ENCODE measurements around the gene ACSL6.
A peak's percentile ranks its signal among the peaks of the same experiment; 100 is the strongest.

ACSL6 gene

GRCh38 chr5:132017738-132018625 is 6.5 kb upstream of the ACSL6 start:
- no peak for DNase-seq (ENCODE audit: low spot score)

DNA sequence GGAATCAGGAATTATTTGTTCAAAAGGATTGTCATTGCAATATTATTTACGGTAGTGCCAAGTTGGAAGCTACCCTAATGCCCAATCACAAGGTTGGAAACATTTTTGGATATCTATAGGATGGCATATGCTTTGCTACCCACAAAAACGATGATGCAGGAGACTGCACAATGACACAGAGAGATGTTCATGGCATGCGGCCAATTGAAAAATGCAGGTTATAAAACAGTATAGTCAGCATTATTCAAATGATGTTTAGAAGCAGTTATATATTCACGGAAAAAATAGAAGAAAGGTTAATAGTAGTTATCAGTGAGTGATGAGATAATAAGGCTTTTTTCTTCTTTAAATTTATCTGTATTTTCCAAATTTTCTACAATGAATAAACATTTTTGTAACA is 5.9 kb upstream of the ACSL6 start:
- no peak for DNase-seq (ENCODE audit: low spot score)

DNA sequence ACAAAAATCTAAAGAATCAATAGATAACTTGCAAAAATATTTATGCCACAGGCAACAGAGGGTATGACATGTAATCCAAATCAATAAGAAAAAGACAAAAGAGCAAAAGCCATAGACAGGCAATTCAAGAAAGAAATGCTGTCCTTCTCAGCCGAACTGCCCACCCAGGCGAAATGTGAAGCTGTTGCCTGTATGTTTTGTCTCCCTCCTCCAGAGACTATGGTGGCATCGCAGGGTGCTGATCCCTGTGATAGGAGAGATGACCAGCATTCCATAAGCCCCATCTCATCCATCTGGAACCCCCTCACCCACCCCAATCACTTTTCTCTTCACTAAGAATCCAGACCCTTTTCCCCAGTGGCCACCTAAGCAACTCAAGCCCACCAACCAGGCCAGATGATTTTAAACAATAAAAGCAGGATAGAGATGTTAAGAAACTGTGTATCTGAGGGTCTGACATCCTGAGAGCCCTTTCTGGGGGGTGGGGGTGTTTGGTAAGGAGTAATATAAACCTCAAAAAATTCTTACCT is 5.3 kb upstream of the ACSL6 start:
- DNase-seq (ENCODE audit: low spot score): no peak

GRCh38 chr5:132013711-132014110 is 2.3 kb upstream of the ACSL6 start:
- DNase-seq (ENCODE audit: low spot score): no peak

DNA sequence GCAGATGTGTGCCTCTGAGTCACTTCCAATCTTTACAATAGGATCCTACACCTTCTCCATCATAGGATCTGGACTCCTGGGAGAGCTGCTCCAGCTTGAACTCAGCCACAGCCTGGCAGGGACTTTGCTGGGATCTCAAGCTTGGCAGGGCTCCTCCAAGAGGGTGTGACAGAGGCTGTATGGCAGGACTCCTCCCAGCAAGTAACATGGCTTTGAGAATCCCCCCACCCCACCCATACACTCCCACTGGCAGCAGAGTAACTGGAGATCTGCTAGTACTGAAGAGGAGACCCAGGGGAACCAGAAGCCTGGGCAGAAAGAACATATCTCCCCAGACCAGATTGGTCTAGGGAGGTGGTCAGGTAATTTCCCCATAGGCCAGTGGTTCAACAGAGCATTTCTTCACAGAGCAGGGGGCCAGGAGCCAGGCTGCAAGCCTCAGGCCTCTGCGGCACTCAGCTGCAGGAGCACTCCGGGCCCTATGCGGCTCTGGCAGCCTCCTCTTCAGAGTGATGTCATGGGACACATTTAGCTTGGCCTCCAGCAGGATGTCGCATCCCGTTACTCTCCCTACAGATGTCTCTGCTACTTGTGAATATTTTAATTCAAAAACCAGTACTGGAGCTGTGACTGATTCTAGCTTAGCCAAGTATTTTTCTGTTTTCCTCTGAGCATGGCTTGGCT is 1.7 kb upstream of the ACSL6 start:
- no peak for DNase-seq (ENCODE audit: low spot score)

- DNase-seq (ENCODE audit: low spot score): no peak
These were observed 1.0 kb upstream of the ACSL6 start for GRCh38 chr5:132012371-132013005.

DNA sequence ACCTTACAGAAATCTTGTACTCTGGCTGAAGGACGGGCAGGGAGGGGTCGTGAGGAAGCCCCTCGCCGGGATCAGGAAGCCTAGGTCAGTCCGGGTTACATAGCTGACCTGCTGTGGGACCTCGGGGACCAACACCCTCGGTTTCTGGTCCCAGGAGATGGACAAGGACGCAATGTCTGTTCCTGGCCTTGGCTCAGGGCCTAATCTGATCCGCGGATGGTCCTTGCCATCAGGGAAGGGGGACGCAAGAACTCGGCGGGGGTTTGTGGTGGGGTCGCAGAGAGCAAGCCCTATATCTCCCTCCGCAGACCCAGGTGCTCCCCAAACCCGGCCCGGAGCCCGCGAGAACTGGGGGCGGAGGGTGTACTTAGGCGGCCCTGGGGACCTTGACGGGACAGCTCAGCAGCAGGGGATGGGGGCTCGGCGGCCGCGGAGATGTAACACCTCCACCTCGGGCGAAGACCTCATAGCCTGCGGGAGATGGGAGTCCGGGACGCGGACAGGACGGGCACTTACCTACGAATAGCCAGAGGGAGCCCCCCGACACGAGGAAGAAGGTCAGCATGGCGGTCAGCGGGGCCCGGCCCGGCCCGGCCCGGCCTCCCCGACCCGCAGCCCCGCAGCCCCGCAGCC is 353 bp downstream of the ACSL6 start:
- no peak for DNase-seq (ENCODE audit: low spot score)

- DNase-seq (ENCODE audit: low spot score): no peak
These were observed 841 bp downstream of the ACSL6 start for GRCh38 chr5:132010645-132010988.

- no peak for DNase-seq (ENCODE audit: low spot score)
These were observed 1.6 kb downstream of the ACSL6 start for GRCh38 chr5:132009706-132010405.

DNA sequence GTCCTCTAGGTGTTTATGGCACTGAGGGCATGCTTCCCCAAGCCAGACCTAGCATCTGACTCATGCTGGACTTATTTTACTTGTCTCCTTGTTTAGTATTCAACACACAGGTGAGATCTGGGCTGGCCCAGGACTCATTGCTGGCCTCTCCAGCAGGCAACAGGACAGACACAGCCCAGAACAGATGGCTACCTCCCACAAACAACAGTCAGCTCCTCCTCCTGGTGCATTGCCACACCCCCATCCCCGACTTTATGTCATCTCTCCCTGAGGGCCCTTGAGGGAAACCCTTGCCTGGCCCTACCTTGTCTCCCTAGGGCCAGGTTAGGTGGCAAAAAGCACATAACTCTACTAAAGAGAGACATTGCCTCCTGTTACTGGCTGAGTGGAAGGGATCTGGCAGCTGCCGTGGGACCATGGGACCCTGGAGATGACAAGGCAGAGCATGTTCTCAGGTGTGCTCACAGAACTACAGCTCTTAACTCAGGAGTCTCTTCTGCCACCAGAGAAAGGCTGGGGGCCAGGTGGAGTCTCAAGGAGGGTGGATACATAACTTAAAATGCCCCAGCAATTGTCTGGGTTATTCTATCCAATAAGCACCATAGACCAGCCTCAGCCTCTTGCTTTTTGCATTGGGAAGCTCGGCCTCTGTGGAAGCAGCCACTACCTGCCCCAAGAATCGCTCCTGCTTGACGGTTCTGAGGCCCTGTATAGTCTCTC is 2.3 kb downstream of the ACSL6 start:
- DNase-seq (ENCODE audit: low spot score): no peak

DNA sequence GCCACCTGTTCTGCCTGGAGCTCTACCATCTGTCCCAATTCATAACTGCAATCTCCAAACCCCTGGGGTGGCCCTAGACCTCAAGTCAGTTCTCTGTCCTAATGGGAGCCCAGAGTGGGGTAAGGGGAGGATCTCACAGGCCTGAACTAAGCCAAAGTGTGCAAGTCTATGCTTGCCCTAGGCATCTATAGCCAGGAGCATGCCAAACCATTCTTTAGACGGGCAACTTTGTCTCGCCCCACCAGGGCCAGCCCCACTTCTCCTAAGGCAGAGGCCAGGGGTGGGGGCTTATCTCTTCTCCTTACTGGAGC is 3.3 kb downstream of the ACSL6 start:
- DNase-seq (ENCODE audit: low spot score): no peak

DNA sequence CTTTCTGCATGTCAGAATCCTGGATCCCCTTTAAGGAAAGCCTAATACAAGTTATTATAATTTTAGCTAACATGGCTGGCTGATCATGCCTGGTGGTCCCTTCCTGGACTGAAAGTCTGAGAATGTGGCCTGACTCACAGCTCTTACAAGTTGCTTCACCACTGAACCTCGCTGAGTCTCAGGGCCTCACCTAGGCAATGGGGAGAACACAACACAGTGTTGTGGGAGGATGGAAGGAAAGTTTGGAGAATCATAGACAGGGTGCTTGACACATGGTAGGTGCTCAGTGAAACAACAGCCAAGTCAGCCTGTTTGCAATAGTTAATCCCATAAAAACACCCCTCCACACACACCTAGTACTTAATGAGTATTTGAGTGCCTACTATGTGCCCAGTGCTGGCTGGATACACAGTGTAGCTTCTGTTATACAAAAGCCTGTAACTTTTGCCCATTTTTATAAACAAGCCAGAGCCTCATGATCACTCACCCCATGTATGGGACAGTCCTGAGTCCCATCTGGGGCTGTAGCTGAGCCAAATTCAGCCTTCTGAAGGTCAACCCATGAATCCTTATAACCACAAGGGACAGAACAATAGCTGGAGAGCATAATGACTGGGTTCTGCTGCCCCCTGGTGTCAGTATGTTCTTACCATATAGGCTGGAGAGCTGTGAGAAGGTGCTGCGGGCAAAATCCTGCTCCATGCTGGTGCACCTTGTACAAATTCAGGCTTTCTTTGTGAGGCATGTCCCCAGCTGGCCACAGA is 3.9 kb downstream of the ACSL6 start:
- DNase-seq (ENCODE audit: low spot score): peak; percentile 76

DNA sequence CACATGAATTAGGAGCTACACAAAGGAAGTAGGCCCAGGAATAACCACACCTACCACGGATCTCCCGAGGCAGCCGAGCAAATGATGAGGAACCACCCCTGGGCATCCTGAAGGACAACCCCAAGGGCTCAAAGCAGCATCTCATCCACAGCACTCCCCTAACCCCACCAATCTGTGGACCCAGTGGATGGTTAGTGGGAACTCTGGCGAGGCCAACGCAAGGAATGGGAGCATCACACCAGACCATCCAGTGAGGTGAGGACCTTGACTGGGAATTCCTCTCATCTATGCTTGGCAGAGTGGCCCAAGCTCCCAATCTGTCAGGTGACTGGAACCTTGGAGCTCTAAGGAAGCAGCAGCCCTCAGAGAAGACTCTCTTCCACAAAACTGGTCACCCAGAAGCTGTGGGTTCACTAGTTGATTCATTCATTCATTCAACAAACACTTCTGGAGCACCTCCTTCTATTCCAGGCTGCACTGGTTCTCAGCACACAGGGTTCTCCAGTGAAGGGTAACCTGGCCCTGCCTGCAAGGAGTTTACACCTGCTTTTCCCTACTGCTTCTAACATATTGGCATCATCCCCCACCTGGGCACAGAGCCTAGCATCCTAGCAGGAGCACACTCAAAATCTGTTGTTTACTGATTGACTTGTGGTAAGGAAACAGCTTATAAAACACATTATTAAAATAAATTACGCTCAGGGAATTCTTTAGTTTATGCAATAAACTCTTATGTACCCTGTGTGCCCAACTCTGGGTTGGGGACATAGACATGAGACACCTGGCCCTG is 4.9 kb downstream of the ACSL6 start:
- no peak for DNase-seq (ENCODE audit: low spot score)

DNA sequence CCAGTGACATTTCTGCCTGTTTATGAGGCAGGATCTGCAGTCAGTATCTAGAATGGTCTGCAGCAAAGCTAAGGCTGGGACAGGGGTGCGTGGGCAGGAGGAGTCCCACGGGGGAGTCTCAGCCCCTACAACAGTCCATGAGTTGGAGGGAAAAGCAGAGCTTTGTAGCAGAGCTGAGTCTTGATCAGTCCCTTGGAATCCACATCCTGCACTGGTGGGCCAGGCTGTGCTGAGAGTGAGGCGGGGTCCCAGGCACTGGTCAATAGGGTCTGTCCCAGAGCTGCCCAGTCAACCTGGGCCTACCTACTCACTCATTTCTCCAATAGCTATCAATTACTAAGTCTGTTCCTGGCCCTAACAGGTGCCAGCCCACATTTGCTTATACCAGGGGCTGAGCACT is 5.9 kb downstream of the ACSL6 start:
- no peak for DNase-seq (ENCODE audit: low spot score)

GRCh38 chr5:132003982-132004381 is 7.5 kb downstream of the ACSL6 start:
- no peak for DNase-seq (ENCODE audit: low spot score)

GRCh38 chr5:132003170-132003744 is 8.2 kb downstream of the ACSL6 start:
- DNase-seq (ENCODE audit: low spot score): peak; percentile 32

GRCh38 chr5:132002757-132003156 is 8.7 kb downstream of the ACSL6 start:
- DNase-seq (ENCODE audit: low spot score): no peak

GRCh38 chr5:132001647-132002561 is 9.6 kb downstream of the ACSL6 start:
- DNase-seq (ENCODE audit: low spot score): no peak

Measured in SK-N-DZ (cell line).